Natural killer cell (primary cell): ENCODE data around the gene LHPP. TPM values are rescaled to one million over a fixed set of nuclear protein-coding genes. Genes with fewer than 3 reads are reported as not detected.

Experiments
- ATAC-seq, 3 donors: fragments of 150-1000 bp in 2 of 3; fragments of 200-7000 bp in 1 of 3; cut with Tn5 transposase; 1 replicate in 1 of 3; 2 replicates in 2 of 3; pipeline ENCODE4 v1.10.0; 2021; ENCODE audit warnings: mild to moderate bottlenecking in 2 of 3, moderate library complexity in 2 of 3
- DNase-seq, 2 donors: peaks; one replicate each; pipeline versions ENCODE4 v3.0.0 to v3.0.0-alpha.2; 2013 to 2021; ENCODE audit warnings: mixed read lengths in 1 of 2
- H3K27ac ChIP-seq: one replicate; pipeline ENCODE4 v1.5.1; 2013; ENCODE audit warnings: mild to moderate bottlenecking, low read length
- H3K27me3 ChIP-seq: one replicate; pipeline ENCODE4 v1.6.1; 2013; ENCODE audit warnings: low read length; ENCODE audit not compliant: control insufficient read depth, insufficient read depth
- H3K36me3 ChIP-seq: one replicate; pipeline ENCODE4 v1.6.1; 2013; ENCODE audit warnings: low read length; ENCODE audit not compliant: control insufficient read depth, insufficient read depth
- H3K4me1 ChIP-seq: one replicate; pipeline ENCODE4 v1.6.1; 2013; ENCODE audit warnings: low read length; ENCODE audit not compliant: control insufficient read depth, insufficient read depth
- H3K4me3 ChIP-seq: one replicate; pipeline ENCODE4 v1.5.1; 2013; ENCODE audit warnings: low read length
- H3K9me3 ChIP-seq: one replicate; pipeline ENCODE4 v1.6.1; 2013; ENCODE audit warnings: low read length; ENCODE audit not compliant: control insufficient read depth, insufficient read depth
- H3K27ac Mint-ChIP-seq, 2 donors: one replicate each; pipeline ENCODE4 v1.8.0; 2022; ENCODE audit warnings: mild to moderate bottlenecking in 2 of 2, mixed read lengths in 2 of 2, moderate library complexity in 1 of 2
- H3K27me3 Mint-ChIP-seq, 2 donors: one replicate each; pipeline ENCODE4 v1.8.0; 2022; ENCODE audit warnings: low read depth in 2 of 2, mixed read lengths in 2 of 2
- H3K36me3 Mint-ChIP-seq: one replicate; pipeline ENCODE4 v1.8.0; 2022; ENCODE audit warnings: mixed read lengths
- H3K4me1 Mint-ChIP-seq, 2 donors: one replicate each; pipeline ENCODE4 v1.8.0; 2022; ENCODE audit warnings: mixed read lengths in 2 of 2
- H3K4me3 Mint-ChIP-seq: one replicate; pipeline ENCODE4 v1.8.0; 2022; ENCODE audit warnings: mild to moderate bottlenecking, moderate library complexity, mixed read lengths
- H3K9me3 Mint-ChIP-seq, 2 donors: one replicate each; pipeline ENCODE4 v1.8.0; 2022; ENCODE audit warnings: mixed read lengths in 2 of 2
- WGBS: methylation state at CpG from one replicate; pipeline ENCODE4 v1.1.7; 2013; ENCODE audit warnings: missing lambda C conversion rate; ENCODE audit not compliant: insufficient coverage; 5-methylcytosine and 5-hydroxymethylcytosine counted together
- intact Hi-C: fragments of 100-400 bp; cut with micrococcal nuclease; formaldehyde crosslinking; loops from one replicate; pipeline ENCODE4 v1.14.2; 2022
- total RNA-seq, 4 donors: library from RNA; stranded (reverse); fragments of 120-200 nt in 1 of 4; gene quantifications; one replicate each; pipeline versions ENCODE4 v1.2.3 to v1.2.4, GENCODE V29; 2013 to 2022
- TF ChIP-seq, protein P1 (sequence below): fragments of 200-600 bp; IDR thresholded peaks from one replicate; pipeline ENCODE4 v1.8.0; 2022; ENCODE audit warnings: antibody characterized with exemption

Gene LHPP
- total RNA-seq, 3 donors from 2014 or later (not counting 1 experiment from before 2014, with no cell fraction given): 12.3 to 19.3 (median 14.8) TPM

DNA sequence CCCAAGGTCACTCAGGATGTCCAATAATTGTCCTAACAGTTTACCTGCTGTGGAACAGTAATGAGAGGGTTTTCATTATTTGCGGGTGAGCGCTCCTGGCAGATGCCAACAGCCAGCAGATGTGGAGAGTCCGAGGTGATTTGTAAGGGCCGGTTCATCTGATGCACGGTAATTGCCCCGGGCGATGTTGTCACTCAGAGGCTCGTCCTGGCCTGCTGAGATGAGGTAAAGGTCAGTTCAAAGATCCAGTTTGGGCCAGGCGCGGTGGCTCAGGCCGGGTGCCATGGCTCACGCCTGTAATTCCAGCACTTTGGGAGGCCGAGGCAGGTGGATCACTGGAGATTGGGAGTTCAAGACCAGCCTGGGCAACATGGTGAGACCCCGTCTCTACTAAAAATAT is 16.9 kb downstream of the LHPP start:
- peaks cover 0 to 4% of the 10 kb centered on the region in 2 donors for H3K4me1 Mint-ChIP-seq
- intact Hi-C loops: no loop called here

GRCh38 chr10:124480860-124481259 is 19.2 kb downstream of the LHPP start:
- Histone ChIP-seq H3K9me3 (no peaks in the 10 kb centered on the region), H3K4me1 (no peaks in the 10 kb centered on the region), H3K27me3 (no peaks in the 10 kb centered on the region), H3K4me3 (no peak overlapping the region), H3K27ac (no peak overlapping the region), H3K36me3 (no peaks in the 10 kb centered on the region)
- ATAC-seq (no peak), DNase-seq (no peak)
- Mint-ChIP-seq H3K4me3 (no peak overlapping the region), H3K4me1 (no peaks in the 10 kb centered on the region), H3K27me3 (no peaks in the 10 kb centered on the region), H3K27ac (no peak overlapping the region), H3K36me3 (no peaks in the 10 kb centered on the region), H3K9me3 (no peaks in the 10 kb centered on the region)
- WGBS: 89% methylated on average over 5 of the region's 5 CpGs
- TF ChIP-seq, protein P1, sequence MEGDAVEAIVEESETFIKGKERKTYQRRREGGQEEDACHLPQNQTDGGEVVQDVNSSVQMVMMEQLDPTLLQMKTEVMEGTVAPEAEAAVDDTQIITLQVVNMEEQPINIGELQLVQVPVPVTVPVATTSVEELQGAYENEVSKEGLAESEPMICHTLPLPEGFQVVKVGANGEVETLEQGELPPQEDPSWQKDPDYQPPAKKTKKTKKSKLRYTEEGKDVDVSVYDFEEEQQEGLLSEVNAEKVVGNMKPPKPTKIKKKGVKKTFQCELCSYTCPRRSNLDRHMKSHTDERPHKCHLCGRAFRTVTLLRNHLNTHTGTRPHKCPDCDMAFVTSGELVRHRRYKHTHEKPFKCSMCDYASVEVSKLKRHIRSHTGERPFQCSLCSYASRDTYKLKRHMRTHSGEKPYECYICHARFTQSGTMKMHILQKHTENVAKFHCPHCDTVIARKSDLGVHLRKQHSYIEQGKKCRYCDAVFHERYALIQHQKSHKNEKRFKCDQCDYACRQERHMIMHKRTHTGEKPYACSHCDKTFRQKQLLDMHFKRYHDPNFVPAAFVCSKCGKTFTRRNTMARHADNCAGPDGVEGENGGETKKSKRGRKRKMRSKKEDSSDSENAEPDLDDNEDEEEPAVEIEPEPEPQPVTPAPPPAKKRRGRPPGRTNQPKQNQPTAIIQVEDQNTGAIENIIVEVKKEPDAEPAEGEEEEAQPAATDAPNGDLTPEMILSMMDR: no peak
- intact Hi-C loops: no loop called here

More for the DNA sequence above, 16.9 kb downstream of the LHPP start:
- H3K9me3 Mint-ChIP-seq: no peaks in the 10 kb centered on the region
- Histone ChIP-seq H3K27ac (no peak overlapping the region), H3K36me3 (no peaks in the 10 kb centered on the region), H3K4me1 (no peaks in the 10 kb centered on the region), H3K9me3 (no peaks in the 10 kb centered on the region), H3K27me3 (no peaks in the 10 kb centered on the region), H3K4me3 (no peak overlapping the region)
- ATAC-seq (no peak), DNase-seq (no peak)
- H3K27ac Mint-ChIP-seq: no peak overlapping the region
- 95% methylated on average over 14 of the region's 14 CpGs for WGBS
- no peak overlapping the region for H3K4me3 Mint-ChIP-seq
- TF ChIP-seq, protein P1: no peak
- no peaks in the 10 kb centered on the region for H3K36me3 Mint-ChIP-seq
- H3K27me3 Mint-ChIP-seq: no peaks in the 10 kb centered on the region

DNA sequence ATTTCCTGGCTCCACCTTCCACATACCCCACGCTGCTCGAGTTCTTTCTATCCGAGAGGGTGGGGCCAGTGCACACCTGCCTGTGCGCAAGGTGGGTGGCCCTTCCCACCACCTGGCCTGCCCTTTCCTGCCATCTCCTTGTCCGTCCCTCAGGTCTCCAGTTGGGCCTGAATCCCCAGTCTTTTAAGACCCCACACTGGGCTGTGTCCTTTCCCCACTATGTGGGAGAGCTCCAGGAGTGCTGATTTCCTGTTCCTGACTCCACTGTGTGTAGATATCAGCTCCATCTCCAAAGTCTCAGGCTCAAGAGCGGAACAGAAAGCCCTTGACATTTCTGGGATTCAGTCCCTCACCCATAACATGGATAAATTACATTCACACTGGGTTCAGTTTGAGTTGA is 20.1 kb downstream of the LHPP start:
- Mint-ChIP-seq H3K4me1 (no peaks in the 10 kb centered on the region), H3K27ac (no peak overlapping the region), H3K9me3 (no peaks in the 10 kb centered on the region), H3K36me3 (no peaks in the 10 kb centered on the region), H3K27me3 (no peaks in the 10 kb centered on the region), H3K4me3 (no peak overlapping the region)
- ATAC-seq (no peak), DNase-seq (no peak)
- TF ChIP-seq, protein P1: no peak
- Histone ChIP-seq H3K4me3 (no peak overlapping the region), H3K9me3 (no peaks in the 10 kb centered on the region), H3K27me3 (no peaks in the 10 kb centered on the region), H3K27ac (no peak overlapping the region), H3K36me3 (no peaks in the 10 kb centered on the region), H3K4me1 (no peaks in the 10 kb centered on the region)
- intact Hi-C loops: no loop called here
- 82% methylated on average over 6 of the region's 6 CpGs for WGBS

GRCh38 chr10:124482236-124482800 is 20.7 kb downstream of the LHPP start:
- Mint-ChIP-seq H3K9me3 (peaks cover 0 to 3% of the 10 kb centered on the region in 2 donors), H3K27ac (no peak overlapping the region), H3K36me3 (no peaks in the 10 kb centered on the region), H3K27me3 (no peaks in the 10 kb centered on the region), H3K4me3 (no peak overlapping the region), H3K4me1 (no peaks in the 10 kb centered on the region)
- no peak overlapping the region for H3K27ac ChIP-seq
- H3K9me3 ChIP-seq: peaks cover 2% of the 10 kb centered on the region
- intact Hi-C loops: no loop called here
- no peak overlapping the region for H3K4me3 ChIP-seq
- ATAC-seq (no peak), DNase-seq (no peak)
- no peaks in the 10 kb centered on the region for H3K4me1 ChIP-seq
- TF ChIP-seq, protein P1: no peak
- H3K27me3 ChIP-seq: no peaks in the 10 kb centered on the region
- WGBS: 94% methylated on average over 10 of the region's 10 CpGs
- H3K36me3 ChIP-seq: no peaks in the 10 kb centered on the region
